Lower leg skin (tissue), 3 donors: Measurements from ENCODE around the gene SPARC.

Experiments
- CTCF ChIP-seq, 3 donors: fragments of 450-650 bp; IDR thresholded peaks; one replicate each; pipeline ENCODE4 v1.5.1; 2016; ENCODE audit warnings: antibody characterized with exemption in 3 of 3, mild to moderate bottlenecking in 3 of 3, moderate library complexity in 2 of 3
- POLR2A ChIP-seq, 2 donors: fragments of 450-650 bp; IDR thresholded peaks; one replicate each; pipeline ENCODE4 v1.6.1; 2016 to 2017; ENCODE audit warnings: antibody characterized with exemption in 2 of 2, mild to moderate bottlenecking in 1 of 2, moderate library complexity in 1 of 2

- no peak for TF ChIP-seq CTCF (IDR thresholded peaks at IDR 0.05)
- no peak for TF ChIP-seq POLR2A (IDR thresholded peaks at IDR 0.05)
These were observed 30.7 kb upstream of the SPARC start for GRCh38 chr5:151717416-151717815.
